Measurements from ENCODE around the gene LDLRAD4.

Gene LDLRAD4

DNA sequence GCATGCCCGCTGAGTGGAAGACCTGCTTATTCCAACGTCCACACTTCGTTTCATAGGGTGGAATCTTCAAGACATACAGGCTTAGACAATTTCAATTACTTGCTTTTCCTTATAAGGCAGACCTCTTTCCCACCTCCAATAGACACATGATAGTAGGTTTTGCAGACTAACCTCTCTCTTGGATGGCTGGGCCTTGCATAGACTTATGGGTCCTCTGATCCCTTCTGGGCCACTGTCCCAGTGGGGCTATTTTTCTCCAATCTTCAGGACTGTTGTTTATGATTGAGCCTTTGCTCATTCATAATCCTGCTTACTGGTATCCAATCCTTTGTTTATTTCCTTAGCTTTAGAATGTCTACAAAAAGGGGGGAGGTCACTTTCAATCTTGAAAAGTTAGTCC is 368.9 kb downstream of the LDLRAD4 start:
- no peak overlapping the region for H3K4me3 ChIP-seq
- no peak overlapping the region for H3K27ac ChIP-seq
- no peak for TF ChIP-seq EZH2 (IDR thresholded peaks at IDR 0.05)
- TF ChIP-seq FOXP2 (optimal IDR thresholded peaks at IDR 0.05; ENCODE audit: control extremely low read depth, extremely low read length, insufficient read depth) = no peak
- TF ChIP-seq POLR2AphosphoS5 (IDR thresholded peaks at IDR 0.05; ENCODE audit: borderline replicate concordance, low read depth, low read length) = no peak
- H3K36me3 ChIP-seq (ENCODE audit: insufficient read depth, low read length) = no peaks in the 10 kb centered on the region
- no peak for DNase-seq (ENCODE audit: low read depth, low spot score)
- H3K9me3 ChIP-seq (ENCODE audit: low read depth, low read length) = no peaks in the 10 kb centered on the region
- no peak overlapping the region for H3K9ac ChIP-seq (ENCODE audit: insufficient read length)

GRCh38 chr18:13587937-13588336 is 369.4 kb downstream of the LDLRAD4 start:
- no peak for TF ChIP-seq EZH2 (IDR thresholded peaks at IDR 0.05)
- no peak for TF ChIP-seq FOXP2 (optimal IDR thresholded peaks at IDR 0.05; ENCODE audit: control extremely low read depth, extremely low read length, insufficient read depth)
- TF ChIP-seq POLR2AphosphoS5 (IDR thresholded peaks at IDR 0.05; ENCODE audit: borderline replicate concordance, low read depth, low read length) = no peak
- H3K9me3 ChIP-seq (ENCODE audit: low read depth, low read length) = no peaks in the 10 kb centered on the region
- no peaks in the 10 kb centered on the region for H3K36me3 ChIP-seq (ENCODE audit: insufficient read depth, low read length)
- DNase-seq (ENCODE audit: low read depth, low spot score) = no peak
- H3K4me3 ChIP-seq = no peak overlapping the region
- H3K27ac ChIP-seq = no peak overlapping the region
- H3K9ac ChIP-seq (ENCODE audit: insufficient read length) = no peak overlapping the region

- H3K27ac ChIP-seq = no peak overlapping the region
- no peak overlapping the region for H3K9ac ChIP-seq (ENCODE audit: insufficient read length)
- H3K36me3 ChIP-seq (ENCODE audit: insufficient read depth, low read length) = no peaks in the 10 kb centered on the region
- TF ChIP-seq EZH2 (IDR thresholded peaks at IDR 0.05) = no peak
- TF ChIP-seq POLR2AphosphoS5 (IDR thresholded peaks at IDR 0.05; ENCODE audit: borderline replicate concordance, low read depth, low read length) = no peak
- no peak for TF ChIP-seq FOXP2 (optimal IDR thresholded peaks at IDR 0.05; ENCODE audit: control extremely low read depth, extremely low read length, insufficient read depth)
- no peak overlapping the region for H3K4me3 ChIP-seq
- no peak for DNase-seq (ENCODE audit: low read depth, low spot score)
- no peaks in the 10 kb centered on the region for H3K9me3 ChIP-seq (ENCODE audit: low read depth, low read length)
Measured at GRCh38 chr18:13589316-13589715, 370.8 kb downstream of the LDLRAD4 start.

DNA sequence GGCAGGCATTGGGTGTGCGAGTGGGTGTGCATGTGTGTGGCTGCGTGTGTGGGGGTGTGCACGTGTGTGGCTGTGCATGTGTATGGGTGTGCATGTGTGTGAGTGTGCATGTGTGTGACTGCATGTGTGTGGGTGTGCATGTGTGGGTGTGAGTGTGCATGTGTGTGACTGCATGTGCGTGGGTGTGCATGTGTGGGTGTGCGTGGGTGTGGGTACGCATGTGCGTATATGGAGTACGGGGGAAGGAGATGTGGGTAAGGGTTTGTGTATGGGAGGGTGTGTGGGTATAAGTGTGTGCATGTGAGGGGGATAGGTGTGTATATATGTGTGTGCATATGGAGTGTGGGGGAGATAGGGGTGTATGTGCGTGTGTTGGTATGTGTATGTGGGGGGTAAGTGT is 371.4 kb downstream of the LDLRAD4 start:
- DNase-seq (ENCODE audit: low read depth, low spot score) = no peak
- Histone ChIP-seq H3K9ac (ENCODE audit: insufficient read length) (no peak overlapping the region), H3K27ac (no peak overlapping the region), H3K4me3 (no peak overlapping the region), H3K36me3 (ENCODE audit: insufficient read depth, low read length) (no peaks in the 10 kb centered on the region), H3K9me3 (ENCODE audit: low read depth, low read length) (no peaks in the 10 kb centered on the region)
- TF ChIP-seq EZH2 (IDR thresholded peaks at IDR 0.05) = no peak
- TF ChIP-seq POLR2AphosphoS5 (IDR thresholded peaks at IDR 0.05; ENCODE audit: borderline replicate concordance, low read depth, low read length) = no peak
- TF ChIP-seq FOXP2 (optimal IDR thresholded peaks at IDR 0.05; ENCODE audit: control extremely low read depth, extremely low read length, insufficient read depth) = no peak

DNA sequence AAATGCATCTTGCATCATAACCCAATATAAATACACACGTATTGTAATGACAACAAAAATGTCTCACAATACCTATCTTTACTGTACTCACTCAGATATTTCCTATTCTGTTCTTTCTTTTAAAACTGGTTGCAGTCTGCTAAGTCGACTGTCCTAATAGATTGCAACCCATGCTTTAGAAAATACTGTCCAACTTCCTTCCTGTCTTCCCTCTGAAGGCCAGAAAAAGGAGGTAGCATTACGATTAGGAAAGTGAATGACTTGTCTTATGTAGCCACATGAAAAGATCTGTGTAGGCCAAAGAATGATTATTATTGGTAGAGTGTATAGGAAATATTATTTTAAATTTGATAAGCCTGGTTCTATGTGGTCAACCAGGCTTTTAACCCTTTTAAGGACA is 373.7 kb downstream of the LDLRAD4 start:
- TF ChIP-seq POLR2AphosphoS5 (IDR thresholded peaks at IDR 0.05; ENCODE audit: borderline replicate concordance, low read depth, low read length) (no peak), FOXP2 (optimal IDR thresholded peaks at IDR 0.05; ENCODE audit: control extremely low read depth, extremely low read length, insufficient read depth) (no peak)
- DNase-seq (ENCODE audit: low read depth, low spot score) = no peak

GRCh38 chr18:13594551-13594950 is 376.0 kb downstream of the LDLRAD4 start:
- TF ChIP-seq FOXP2 (optimal IDR thresholded peaks at IDR 0.05; ENCODE audit: control extremely low read depth, extremely low read length, insufficient read depth) (no peak), POLR2AphosphoS5 (IDR thresholded peaks at IDR 0.05; ENCODE audit: borderline replicate concordance, low read depth, low read length) (no peak), EZH2 (IDR thresholded peaks at IDR 0.05) (no peak)
- H3K27ac ChIP-seq = no peak overlapping the region

More for the DNA sequence above, 373.7 kb downstream of the LDLRAD4 start:
- H3K36me3 ChIP-seq (ENCODE audit: insufficient read depth, low read length) = no peaks in the 10 kb centered on the region
- no peak overlapping the region for H3K4me3 ChIP-seq
- no peak overlapping the region for H3K9ac ChIP-seq (ENCODE audit: insufficient read length)
- H3K9me3 ChIP-seq (ENCODE audit: low read depth, low read length) = peaks cover 6% of the 10 kb centered on the region; the same call in 1 of the 2 replicates
- H3K27ac ChIP-seq = no peak overlapping the region

GRCh38 chr18:13597068-13597467 is 378.5 kb downstream of the LDLRAD4 start:
- Histone ChIP-seq H3K9me3 (ENCODE audit: low read depth, low read length) (peaks cover 6% of the 10 kb centered on the region; the same call in 1 of the 2 replicates), H3K4me3 (no peak overlapping the region), H3K9ac (ENCODE audit: insufficient read length) (no peak overlapping the region), H3K36me3 (ENCODE audit: insufficient read depth, low read length) (no peaks in the 10 kb centered on the region), H3K27ac (no peak overlapping the region)
- no peak for TF ChIP-seq POLR2AphosphoS5 (IDR thresholded peaks at IDR 0.05; ENCODE audit: borderline replicate concordance, low read depth, low read length)
- no peak for TF ChIP-seq FOXP2 (optimal IDR thresholded peaks at IDR 0.05; ENCODE audit: control extremely low read depth, extremely low read length, insufficient read depth)
- no peak for TF ChIP-seq EZH2 (IDR thresholded peaks at IDR 0.05)
- no peak for DNase-seq (ENCODE audit: low read depth, low spot score)

More at GRCh38 chr18:13594551-13594950, 376.0 kb downstream of the LDLRAD4 start:
- DNase-seq (ENCODE audit: low read depth, low spot score) = no peak
- Histone ChIP-seq H3K4me3 (no peak overlapping the region), H3K9ac (ENCODE audit: insufficient read length) (no peak overlapping the region), H3K36me3 (ENCODE audit: insufficient read depth, low read length) (no peaks in the 10 kb centered on the region), H3K9me3 (ENCODE audit: low read depth, low read length) (peaks cover 6% of the 10 kb centered on the region; the same call in 1 of the 2 replicates)

GRCh38 chr18:13598591-13598990 is 380.0 kb downstream of the LDLRAD4 start:
- no peak for TF ChIP-seq EZH2 (IDR thresholded peaks at IDR 0.05)
- TF ChIP-seq POLR2AphosphoS5 (IDR thresholded peaks at IDR 0.05; ENCODE audit: borderline replicate concordance, low read depth, low read length) = no peak
- no peak for TF ChIP-seq FOXP2 (optimal IDR thresholded peaks at IDR 0.05; ENCODE audit: control extremely low read depth, extremely low read length, insufficient read depth)
- peaks cover 6% of the 10 kb centered on the region; the same call in 1 of the 2 replicates for H3K9me3 ChIP-seq (ENCODE audit: low read depth, low read length)
- H3K27ac ChIP-seq = no peak overlapping the region
- no peaks in the 10 kb centered on the region for H3K36me3 ChIP-seq (ENCODE audit: insufficient read depth, low read length)
- H3K9ac ChIP-seq (ENCODE audit: insufficient read length) = no peak overlapping the region
- DNase-seq (ENCODE audit: low read depth, low spot score) = no peak
- H3K4me3 ChIP-seq = no peak overlapping the region

DNA sequence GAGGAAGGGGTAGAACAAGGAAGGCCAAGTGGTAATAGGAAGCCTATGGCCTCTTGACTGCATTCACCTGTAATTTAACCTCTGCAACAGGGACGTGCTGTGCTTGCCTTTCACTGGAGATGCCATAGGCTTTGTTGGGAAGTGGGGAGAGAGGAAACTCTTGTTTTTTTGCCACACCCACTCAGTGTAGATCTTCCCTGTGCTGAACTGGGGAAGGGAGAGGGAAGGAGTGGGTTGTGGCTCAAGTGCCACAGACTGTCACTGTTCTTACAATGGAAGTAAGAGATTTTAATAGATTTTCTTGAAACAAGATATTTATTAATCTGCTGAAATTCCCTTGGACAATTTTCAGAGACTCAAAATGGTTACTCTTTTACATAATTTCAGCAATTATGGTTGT is 380.5 kb downstream of the LDLRAD4 start:
- Histone ChIP-seq H3K36me3 (ENCODE audit: insufficient read depth, low read length) (no peaks in the 10 kb centered on the region), H3K9me3 (ENCODE audit: low read depth, low read length) (peaks cover 6% of the 10 kb centered on the region; the same call in 1 of the 2 replicates), H3K27ac (no peak overlapping the region), H3K9ac (ENCODE audit: insufficient read length) (no peak overlapping the region), H3K4me3 (no peak overlapping the region)
- no peak for DNase-seq (ENCODE audit: low read depth, low spot score)
- no peak for TF ChIP-seq FOXP2 (optimal IDR thresholded peaks at IDR 0.05; ENCODE audit: control extremely low read depth, extremely low read length, insufficient read depth)

Measured in SK-N-MC (cell line).